ENCODE data around the gene MORN1. TPM values are rescaled to one million over a fixed set of nuclear protein-coding genes. Genes with fewer than 3 reads are reported as not detected.

Gene MORN1
- total RNA-seq, 1 donor from 2014 or later, result 11.8 TPM

- Histone ChIP-seq H3K36me3 (no peaks in the 10 kb centered on the region), H3K27me3 (no peaks in the 10 kb centered on the region), H3K4me1 (peaks cover 10% of the 10 kb centered on the region), H3K9me3 (no peaks in the 10 kb centered on the region), H3K4me3 (no peak overlapping the region), H3K27ac (no peak overlapping the region)
- no peak for TF ChIP-seq POLR2AphosphoS5 (IDR thresholded peaks at IDR 0.05; ENCODE audit: insufficient read depth in 1 of 2, low read depth in 1 of 2)
- TF ChIP-seq CTCF (IDR thresholded peaks at IDR 0.05), result no peak
- no peak for TF ChIP-seq POLR2A (IDR thresholded peaks at IDR 0.05)
- no peak for DNase-seq (ENCODE audit: extremely low spot score in 2 of 2)
- intact Hi-C loops (cut with DNase I), result no loop called here
Observed at GRCh38 chr1:2425892-2426291, 34.5 kb upstream of the MORN1 start.

- no peak overlapping the region for H3K27ac ChIP-seq
- no peaks in the 10 kb centered on the region for H3K36me3 ChIP-seq
- H3K4me1 ChIP-seq, result peaks cover 2% of the 10 kb centered on the region
- DNase-seq (ENCODE audit: extremely low spot score in 2 of 2), result no peak
- no peaks in the 10 kb centered on the region for H3K27me3 ChIP-seq
- TF ChIP-seq POLR2AphosphoS5 (IDR thresholded peaks at IDR 0.05; ENCODE audit: insufficient read depth in 1 of 2, low read depth in 1 of 2) (no peak), POLR2A (IDR thresholded peaks at IDR 0.05) (no peak), CTCF (IDR thresholded peaks at IDR 0.05) (no peak)
- H3K9me3 ChIP-seq, result no peaks in the 10 kb centered on the region
- H3K4me3 ChIP-seq, result no peak overlapping the region
- intact Hi-C loops (cut with DNase I), result no loop called here
Observed at GRCh38 chr1:2422523-2422922, 31.2 kb upstream of the MORN1 start.

- Histone ChIP-seq H3K4me3 (no peak overlapping the region), H3K27me3 (no peaks in the 10 kb centered on the region), H3K9me3 (no peaks in the 10 kb centered on the region), H3K36me3 (no peaks in the 10 kb centered on the region), H3K4me1 (peaks cover 3% of the 10 kb centered on the region), H3K27ac (no peak overlapping the region)
- no peak for DNase-seq (ENCODE audit: extremely low spot score in 2 of 2)
- intact Hi-C loops (cut with DNase I), result loop anchor here (5.0 to 10.0 kb wide), 4 partner anchors 225 to 998 kb away; partner anchors contain the start of gene TTC34
- TF ChIP-seq POLR2A (IDR thresholded peaks at IDR 0.05) (no peak), CTCF (IDR thresholded peaks at IDR 0.05) (no peak), POLR2AphosphoS5 (IDR thresholded peaks at IDR 0.05; ENCODE audit: insufficient read depth in 1 of 2, low read depth in 1 of 2) (no peak)
Observed at GRCh38 chr1:2419416-2419815, 28.1 kb upstream of the MORN1 start.

- no peak overlapping the region for H3K27ac ChIP-seq
- H3K27me3 ChIP-seq, result no peaks in the 10 kb centered on the region
- no peak overlapping the region for H3K4me3 ChIP-seq
- no peaks in the 10 kb centered on the region for H3K36me3 ChIP-seq
- TF ChIP-seq POLR2AphosphoS5 (IDR thresholded peaks at IDR 0.05; ENCODE audit: insufficient read depth in 1 of 2, low read depth in 1 of 2) (no peak), CTCF (IDR thresholded peaks at IDR 0.05) (no peak), POLR2A (IDR thresholded peaks at IDR 0.05) (no peak)
- no peak for DNase-seq (ENCODE audit: extremely low spot score in 2 of 2)
- intact Hi-C loops (cut with DNase I), result loop anchor here (5.0 to 10.0 kb wide), 4 partner anchors 226 to 998 kb away; partner anchors contain the start of gene TTC34
- peaks cover 9% of the 10 kb centered on the region for H3K4me1 ChIP-seq
- H3K9me3 ChIP-seq, result no peaks in the 10 kb centered on the region
Observed at GRCh38 chr1:2418791-2419320, 27.5 kb upstream of the MORN1 start.

- TF ChIP-seq POLR2AphosphoS5 (IDR thresholded peaks at IDR 0.05; ENCODE audit: insufficient read depth in 1 of 2, low read depth in 1 of 2), result no peak
- TF ChIP-seq CTCF (IDR thresholded peaks at IDR 0.05), result no peak
- TF ChIP-seq POLR2A (IDR thresholded peaks at IDR 0.05), result no peak
- intact Hi-C loops (cut with DNase I), result loop anchor here (5.0 to 10.0 kb wide), 4 partner anchors 227 to 999 kb away; partner anchors contain the start of gene TTC34
- Histone ChIP-seq H3K4me1 (peaks cover 18% of the 10 kb centered on the region), H3K9me3 (no peaks in the 10 kb centered on the region), H3K36me3 (no peaks in the 10 kb centered on the region), H3K27ac (no peak overlapping the region), H3K27me3 (no peaks in the 10 kb centered on the region), H3K4me3 (no peak overlapping the region)
- DNase-seq (ENCODE audit: extremely low spot score in 2 of 2), result no peak
Observed at GRCh38 chr1:2417833-2418225, 26.5 kb upstream of the MORN1 start.
